Measurements from ENCODE around the gene PDZD4. TPM values are rescaled to one million over a fixed set of nuclear protein-coding genes. Genes with fewer than 3 reads are reported as not detected.

Gene PDZD4
- polyA plus RNA-seq, 4 donors = 7.7 to 10.6 (median 8.8) TPM

GRCh38 chrX:153814591-153815315, 15.6 kb downstream of the PDZD4 start:
- DNase-seq (ENCODE audit: low read depth in 4 of 4, low spot score in 3 of 4) = no peak

DNA sequence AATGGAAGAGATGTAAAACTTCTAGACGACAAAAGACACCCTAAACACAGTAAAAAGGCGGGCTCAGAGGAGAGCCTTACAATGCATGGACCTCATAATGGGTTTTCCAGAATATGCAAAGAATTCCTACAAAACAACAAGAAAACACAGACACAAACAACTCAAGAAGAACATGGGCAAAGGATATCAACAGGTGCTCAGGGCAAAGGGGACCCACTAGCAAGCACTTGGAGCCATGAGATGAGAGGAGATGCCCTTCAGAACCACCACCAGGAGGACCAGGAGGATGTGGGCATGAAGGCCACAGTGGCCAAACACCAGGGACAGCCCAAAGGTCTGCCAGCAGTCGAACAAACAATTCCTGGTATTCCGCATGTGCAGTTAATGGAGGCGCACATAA, 17.2 kb downstream of the PDZD4 start:
- DNase-seq (ENCODE audit: low read depth in 4 of 4, low spot score in 3 of 4) = no peak

- no peak for DNase-seq (ENCODE audit: low read depth in 4 of 4, low spot score in 3 of 4)
Observed at GRCh38 chrX:153812220-153812619, 18.1 kb downstream of the PDZD4 start.

- DNase-seq (ENCODE audit: low read depth in 4 of 4, low spot score in 3 of 4) = no peak
Observed at GRCh38 chrX:153807976-153808375, 22.4 kb downstream of the PDZD4 start.

- DNase-seq (ENCODE audit: low read depth in 4 of 4, low spot score in 3 of 4) = no peak
Observed at GRCh38 chrX:153806999-153807575, 23.3 kb downstream of the PDZD4 start.

GRCh38 chrX:153805436-153805835, 24.9 kb downstream of the PDZD4 start:
- DNase-seq (ENCODE audit: low read depth in 4 of 4, low spot score in 3 of 4) = no peak

DNA sequence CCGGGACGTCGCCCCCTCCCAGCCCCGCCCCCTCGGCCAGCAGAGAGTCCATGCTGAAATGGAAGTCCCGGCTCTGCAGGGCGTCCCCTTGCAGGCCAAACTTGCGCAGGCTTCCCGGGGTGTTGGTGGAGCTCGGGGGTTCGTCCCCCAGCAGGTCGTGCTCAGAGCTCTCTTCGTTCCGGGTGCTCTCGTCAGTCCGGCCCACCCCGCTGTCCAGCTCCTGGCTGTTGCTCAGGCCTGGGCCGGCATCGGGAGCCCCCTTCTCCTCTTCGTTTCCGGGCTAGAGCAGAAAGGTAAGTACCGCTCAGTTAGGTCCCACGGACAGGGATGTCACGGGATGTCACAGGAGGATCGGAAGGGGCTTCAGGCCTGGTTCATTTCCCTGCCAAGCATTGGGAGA, 25.7 kb downstream of the PDZD4 start:
- no peak for DNase-seq (ENCODE audit: low read depth in 4 of 4, low spot score in 3 of 4)

- DNase-seq (ENCODE audit: low read depth in 4 of 4, low spot score in 3 of 4) = no peak
Observed at GRCh38 chrX:153804100-153804595, 26.2 kb downstream of the PDZD4 start.

DNA sequence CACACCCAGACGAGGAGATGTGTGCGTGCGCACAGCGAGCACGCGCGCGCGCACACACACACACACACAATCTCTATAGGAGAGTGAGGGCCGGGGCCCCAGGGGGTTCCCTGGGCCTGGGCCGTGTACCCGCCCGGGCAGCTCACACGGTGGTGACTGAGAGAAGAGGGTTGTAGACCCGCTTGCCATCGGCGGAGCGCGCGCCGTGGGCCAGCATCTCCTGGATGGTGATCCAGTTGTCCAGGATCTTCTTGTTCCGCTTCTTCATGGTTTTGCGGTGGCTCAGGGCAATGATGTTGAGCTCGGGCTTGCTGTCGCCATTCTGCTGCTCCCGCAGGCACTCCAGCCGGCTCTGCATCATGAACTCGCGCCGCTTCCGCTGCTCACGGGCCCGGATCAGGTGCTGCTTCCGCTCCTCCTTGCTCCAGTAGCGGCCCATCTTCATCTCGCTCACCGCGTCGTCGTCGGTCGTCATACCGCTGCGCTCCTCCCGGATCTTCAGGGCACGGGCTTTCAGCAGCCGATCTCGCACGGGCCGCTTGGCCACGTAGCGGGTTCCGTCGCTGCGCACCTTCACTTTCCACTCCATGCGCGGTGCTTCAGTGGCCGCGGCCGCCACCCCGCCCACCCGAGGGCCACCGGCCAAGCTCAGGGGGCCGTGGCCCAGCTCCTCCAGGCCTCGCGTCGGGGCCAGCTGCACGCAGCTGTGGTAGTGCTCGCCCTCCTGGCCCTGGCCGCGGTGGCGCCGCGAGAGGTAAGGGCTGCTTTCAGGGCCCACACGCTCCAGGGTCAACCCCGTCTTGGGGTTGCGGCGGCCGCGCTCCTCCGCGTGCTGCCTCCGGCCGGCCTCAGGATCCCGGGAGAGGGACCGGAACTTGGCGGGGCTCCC, 26.9 kb downstream of the PDZD4 start:
- no peak for DNase-seq (ENCODE audit: low read depth in 4 of 4, low spot score in 3 of 4)

GRCh38 chrX:153802513-153803045, 27.8 kb downstream of the PDZD4 start:
- DNase-seq (ENCODE audit: low read depth in 4 of 4, low spot score in 3 of 4) = no peak

- DNase-seq (ENCODE audit: low read depth in 4 of 4, low spot score in 3 of 4) = no peak
Observed at GRCh38 chrX:153801669-153802068, 28.7 kb downstream of the PDZD4 start.

GRCh38 chrX:153800746-153801145, 29.6 kb downstream of the PDZD4 start:
- DNase-seq (ENCODE audit: low read depth in 4 of 4, low spot score in 3 of 4) = no peak

GRCh38 chrX:153800177-153800722, 30.1 kb downstream of the PDZD4 start:
- no peak for DNase-seq (ENCODE audit: low read depth in 4 of 4, low spot score in 3 of 4)

GRCh38 chrX:153799326-153799725, 31.0 kb downstream of the PDZD4 start:
- no peak for DNase-seq (ENCODE audit: low read depth in 4 of 4, low spot score in 3 of 4)

DNA sequence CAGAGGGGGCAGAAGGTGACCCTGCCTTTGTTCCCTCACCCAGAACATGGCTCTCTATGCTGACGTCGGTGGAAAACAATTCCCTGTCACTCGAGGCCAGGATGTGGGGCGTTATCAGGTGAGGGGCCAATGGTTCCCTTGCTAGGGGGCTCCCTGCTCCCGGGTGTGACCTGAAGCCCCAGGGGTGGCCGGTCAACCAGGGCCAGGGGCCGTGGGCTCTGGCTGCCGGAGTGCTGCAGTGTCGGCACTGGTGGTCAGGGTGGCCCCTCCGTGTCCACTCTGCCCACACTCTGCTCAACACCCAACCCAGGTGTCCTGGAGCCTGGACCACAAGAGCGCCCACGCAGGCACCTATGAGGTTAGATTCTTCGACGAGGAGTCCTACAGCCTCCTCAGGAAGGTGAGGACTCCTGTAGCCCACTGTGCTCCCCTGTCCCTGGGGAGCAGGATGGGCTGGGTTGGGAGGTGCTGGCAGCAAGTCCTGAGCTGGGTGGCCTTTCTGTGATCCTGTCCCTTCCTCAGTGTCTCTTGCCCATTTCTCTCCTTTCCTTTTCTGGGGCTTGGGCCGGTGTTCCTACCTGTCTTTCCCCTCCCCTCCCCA, 32.8 kb downstream of the PDZD4 start:
- DNase-seq (ENCODE audit: low read depth in 4 of 4, low spot score in 3 of 4) = no peak

DNA sequence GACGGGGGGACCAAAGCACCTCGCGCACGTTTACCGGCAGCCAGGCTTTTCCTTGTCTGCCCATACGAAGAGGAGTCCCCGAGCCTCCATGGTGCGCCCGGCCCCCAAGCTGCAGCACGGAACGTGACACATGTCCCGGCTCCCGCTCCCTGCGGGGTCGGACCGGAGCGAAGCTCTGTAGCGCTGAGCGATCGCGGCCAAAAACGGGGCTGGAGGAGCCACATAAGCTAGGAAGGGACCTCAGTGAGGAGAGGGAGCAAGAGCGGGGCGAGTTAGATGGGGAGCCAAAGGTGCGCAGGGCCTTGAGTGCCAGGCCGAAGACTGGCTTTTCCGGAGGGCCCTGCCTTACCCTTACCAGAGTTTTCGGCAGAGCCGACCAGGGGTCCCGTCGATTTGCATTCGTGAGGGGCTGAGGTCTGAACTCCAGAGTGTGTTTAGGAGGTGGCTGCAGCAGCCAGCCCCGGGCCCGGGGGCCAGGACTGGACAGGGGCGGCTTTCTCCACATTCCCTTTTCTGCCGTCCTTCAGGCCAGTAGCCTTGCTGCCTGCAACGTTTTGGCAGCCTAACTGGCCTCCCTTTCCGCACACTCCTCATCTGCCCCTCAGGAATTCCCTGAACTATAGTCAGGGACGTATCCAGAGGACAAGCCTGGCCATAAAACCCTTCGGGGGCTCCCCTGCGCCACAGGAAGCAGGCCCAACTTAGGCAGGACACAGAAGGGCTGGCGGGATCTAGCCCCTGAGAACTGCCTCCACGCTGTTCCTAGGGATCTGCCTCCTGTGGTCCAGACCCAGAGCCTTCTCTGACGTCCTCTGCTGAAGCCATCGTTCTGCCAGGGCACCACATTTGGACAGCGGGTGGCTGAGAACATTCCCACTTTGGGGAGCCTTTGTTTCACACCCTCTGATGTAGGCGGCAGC, 35.2 kb downstream of the PDZD4 start:
- DNase-seq (ENCODE audit: low read depth in 4 of 4, low spot score in 3 of 4) = no peak

DNA sequence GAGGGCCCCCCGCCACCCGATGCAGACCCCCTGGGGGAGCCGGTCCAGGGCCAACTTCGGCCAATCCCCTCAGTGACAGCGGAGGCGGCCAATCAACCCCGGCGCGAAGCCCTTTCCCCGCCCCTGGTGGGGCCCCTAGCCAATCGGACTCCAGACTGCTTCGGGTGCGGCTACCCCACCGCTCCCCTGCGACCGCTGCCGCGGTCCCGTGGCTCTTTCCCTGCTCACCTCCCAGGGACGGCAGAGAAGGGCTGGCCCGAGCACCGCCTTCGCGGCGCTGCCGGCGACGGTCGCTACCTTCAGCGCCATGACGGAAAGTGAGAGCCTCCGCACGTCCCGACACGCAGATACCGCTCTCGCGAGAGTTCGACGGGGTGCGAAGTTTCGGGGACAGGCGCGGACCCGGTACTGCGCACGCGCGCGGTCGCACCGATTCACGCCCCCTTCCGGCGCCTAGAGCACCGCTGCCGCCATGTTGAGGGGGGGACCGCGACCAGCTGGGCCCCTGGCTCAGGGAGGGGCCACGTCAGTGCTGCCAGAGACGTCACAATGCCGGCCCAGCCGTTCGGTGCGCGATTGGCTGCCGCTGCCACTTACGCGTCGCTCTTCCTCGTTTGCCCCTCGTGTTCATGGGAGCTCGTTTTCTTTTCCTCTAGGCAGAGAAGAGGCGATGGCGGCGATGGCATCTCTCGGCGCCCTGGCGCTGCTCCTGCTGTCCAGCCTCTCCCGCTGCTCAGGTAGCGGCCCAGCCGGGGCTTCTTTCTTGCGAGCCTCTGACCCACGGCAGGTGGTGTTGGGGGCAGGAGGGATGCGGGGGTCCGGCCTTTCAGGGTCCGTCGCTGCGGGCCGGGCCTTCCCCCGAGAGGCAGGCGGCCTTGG, 36.1 kb downstream of the PDZD4 start, which contains the start of the genes IDH3G and SSR4:
TSS of gene IDH3G (minus strand) at position 358 of the 879 bp plus-strand sequence. CDS start at position 309, 49 bp downstream.
TSS of gene SSR4 (plus strand) at position 651 of the 879 bp plus-strand sequence. CDS start at position 671, 20 bp downstream.
- DNase-seq (ENCODE audit: low read depth in 4 of 4, low spot score in 3 of 4) = peak; percentile 81 to 89 (median 86)

GRCh38 chrX:153793291-153793690, 37.1 kb downstream of the PDZD4 start:
- DNase-seq (ENCODE audit: low read depth in 4 of 4, low spot score in 3 of 4) = no peak
